Keratinocyte (primary cell): ENCODE data around the gene SMPD1. TPM values are rescaled to one million over a fixed set of nuclear protein-coding genes. Genes with fewer than 3 reads are reported as not detected.

Experiments used
- DNase-seq: peaks from one replicate; pipeline ENCODE4 v3.0.0-alpha.2; 2011; ENCODE audit warnings: low read depth, missing footprints, low spot score
- FAIRE-seq: peaks from 2 replicates; lab custom pipeline; 2011; peaks lifted over from hg19 to GRCh38; lab: Jason Lieb, UNC
- H2AFZ ChIP-seq: 2 replicates; pipeline ENCODE4 v1.6.0; 2012; ENCODE audit warnings: low read length, control low read depth, inconsistent platforms; ENCODE audit not compliant: control insufficient read depth
- H3K27ac ChIP-seq: 2 replicates; pipeline ENCODE4 v1.5.1; 2011; ENCODE audit warnings: low read length; ENCODE audit not compliant: control insufficient read depth, insufficient read depth
- H3K27me3 ChIP-seq: 3 replicates; pipeline ENCODE4 v1.6.0; 2011; ENCODE audit warnings: low read length; ENCODE audit not compliant: control insufficient read depth, insufficient read depth; ENCODE audit errors: extremely low read depth
- H3K36me3 ChIP-seq, 2 experiments: 2 replicates in 1 of 2; 3 replicates in 1 of 2; pipeline ENCODE4 v1.5.1; 2011; ENCODE audit warnings: low read length in 2 of 2, mild to moderate bottlenecking in 1 of 2; ENCODE audit not compliant: control insufficient read depth in 2 of 2, insufficient read depth in 2 of 2; ENCODE audit errors: extremely low read depth in 1 of 2
- H3K4me1 ChIP-seq: 3 replicates; pipeline ENCODE4 v1.5.1; 2011; ENCODE audit warnings: low read length; ENCODE audit not compliant: control insufficient read depth, insufficient read depth; ENCODE audit errors: extremely low read depth
- H3K4me2 ChIP-seq: 3 replicates; pipeline ENCODE4 v1.6.0; 2011; ENCODE audit warnings: low read depth, low read length; ENCODE audit not compliant: control insufficient read depth, insufficient read depth; ENCODE audit errors: extremely low read depth
- H3K4me3 ChIP-seq, 3 experiments: fragments of 200-600 bp in 1 of 3; sonication (generic) in 1 of 3; 2 replicates in 2 of 3; 3 replicates in 1 of 3; pipeline ENCODE4 v1.5.1; 2011 to 2016; ENCODE audit warnings: low read length in 3 of 3, mild to moderate bottlenecking in 3 of 3, control low read depth in 2 of 3, inconsistent platforms in 1 of 3, low read depth in 1 of 3, mixed read lengths in 1 of 3, mixed run types in 1 of 3, moderate library complexity in 1 of 3; ENCODE audit not compliant: control insufficient read depth in 2 of 3, insufficient read depth in 2 of 3; ENCODE audit errors: extremely low read depth in 1 of 3
- H3K79me2 ChIP-seq: 2 replicates; pipeline ENCODE4 v1.6.0; 2012; ENCODE audit warnings: low read length; ENCODE audit not compliant: control insufficient read depth, insufficient read depth
- H3K9ac ChIP-seq: 3 replicates; pipeline ENCODE4 v1.6.0; 2011; ENCODE audit warnings: low read length; ENCODE audit not compliant: control insufficient read depth, insufficient read depth; ENCODE audit errors: extremely low read depth
- H3K9me1 ChIP-seq: 3 replicates; pipeline ENCODE4 v1.6.0; 2011; ENCODE audit warnings: low read length; ENCODE audit not compliant: control insufficient read depth, insufficient read depth; ENCODE audit errors: extremely low read depth
- H3K9me3 ChIP-seq: 2 replicates; pipeline ENCODE4 v1.5.1; 2012; ENCODE audit warnings: low read depth, low read length; ENCODE audit not compliant: control insufficient read depth
- H4K20me1 ChIP-seq: 3 replicates; pipeline ENCODE4 v1.6.0; 2011; ENCODE audit warnings: low read length; ENCODE audit not compliant: control insufficient read depth, insufficient read depth; ENCODE audit errors: extremely low read depth
- CTCF ChIP-seq, 3 experiments: IDR thresholded peaks in 1 of 3; conservative IDR thresholded peaks in 1 of 3; optimal IDR thresholded peaks in 1 of 3; 2 replicates in 2 of 3; 3 replicates in 1 of 3; pipeline versions ENCODE3 to v1.5.1; 2011; ENCODE audit warnings: low read length in 3 of 3, mild to moderate bottlenecking in 3 of 3, moderate library complexity in 2 of 3, control low read depth in 1 of 3, inconsistent platforms in 1 of 3; ENCODE audit not compliant: insufficient read depth in 2 of 3; ENCODE audit errors: extremely low read depth in 1 of 3
- EZH2 ChIP-seq: IDR thresholded peaks from one replicate; pipeline ENCODE4 v1.6.1; 2012; ENCODE audit warnings: inconsistent platforms, mild to moderate bottlenecking, low read length, moderate library complexity
- dilution Hi-C: fragments of 300-500 bp; cut with MboI; formaldehyde crosslinking; loops from one replicate; pipeline ENCODE4 v1.7.0; 2020; ENCODE audit warnings: low sequenced_read_pairs; ENCODE audit not compliant: extremely low pct_ligation_motif_present
- polyA plus RNA-seq, 5 experiments: library from polyadenylated mRNA; depleted of rRNA in 3 of 5; stranded (reverse) in 3 of 5; stranded (forward) in 1 of 5; unstranded in 1 of 5; fragments of >200 nt; gene quantifications; 1 replicate in 1 of 5; 2 replicates in 3 of 5; 3 replicates in 1 of 5; pipeline versions ENCODE4 v1.2.1 to v1.2.3, GENCODE V29; 2011 to 2012; ENCODE audit warnings: missing spikeins in 2 of 5, low read depth in 1 of 5, low replicate concordance in 1 of 5

Gene SMPD1
- polyA plus RNA-seq, 1 donor (not counting 4 experiments of a cell fraction or from before 2014, with no cell fraction given) = 8.0 TPM

DNA sequence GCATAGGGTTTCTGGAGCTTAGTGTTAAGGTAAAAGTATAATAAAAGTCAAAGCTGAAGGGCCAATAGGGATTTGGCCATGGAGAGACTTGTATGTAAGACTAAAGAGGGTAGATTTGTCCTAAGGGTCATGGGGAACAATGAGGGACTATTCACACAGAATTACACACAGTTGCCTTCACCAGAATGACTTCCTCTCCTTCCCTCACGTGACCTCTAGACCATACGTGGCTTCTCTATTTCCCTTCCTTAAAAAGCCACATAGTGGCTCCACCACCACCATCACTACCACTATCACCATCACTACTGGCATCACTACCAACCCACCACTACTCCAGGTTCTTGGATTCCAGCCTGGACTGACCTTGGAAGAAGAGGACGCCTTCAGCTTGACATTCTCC is 47.7 kb downstream of the SMPD1 start:
- no peak for FAIRE-seq

GRCh38 chr11:6438979-6439571 is 48.8 kb downstream of the SMPD1 start:
- Histone ChIP-seq H3K9ac (no peak overlapping the region), H3K9me1 (no peaks in the 10 kb centered on the region), H3K79me2 (no peaks in the 10 kb centered on the region), H2AFZ (no peak overlapping the region), H3K36me3 (no peaks in the 10 kb centered on the region), H3K9me3 (no peaks in the 10 kb centered on the region), H3K27ac (no peak overlapping the region), H3K4me2 (no peak overlapping the region), H3K27me3 (no peaks in the 10 kb centered on the region), H4K20me1 (no peaks in the 10 kb centered on the region), H3K4me1 (no peaks in the 10 kb centered on the region), H3K4me3 (no peak overlapping the region)
- dilution Hi-C loops = no loop called here
- TF ChIP-seq CTCF (optimal IDR thresholded peaks at IDR 0.05 in 1 of 3, IDR thresholded peaks at IDR 0.05 in 1 of 3, conservative IDR thresholded peaks at IDR 0.05 in 1 of 3; ENCODE audit: extremely low read depth in 1 of 3, insufficient read depth in 2 of 3, low read length in 3 of 3) (peak; percentile 83 to 89 (median 85)), EZH2 (no peak)
- DNase-seq (no peak), FAIRE-seq (peak; percentile 86)

More for the DNA sequence above, 47.7 kb downstream of the SMPD1 start:
- DNase-seq = no peak
- no peaks in the 10 kb centered on the region for H3K36me3 ChIP-seq
- no peaks in the 10 kb centered on the region for H3K9me1 ChIP-seq
- H3K4me2 ChIP-seq = no peak overlapping the region
- H3K27me3 ChIP-seq = no peaks in the 10 kb centered on the region
- H3K4me3 ChIP-seq = no peak overlapping the region
- no peak overlapping the region for H3K27ac ChIP-seq
- H2AFZ ChIP-seq = no peak overlapping the region
- no peak for TF ChIP-seq CTCF (optimal IDR thresholded peaks at IDR 0.05 in 1 of 3, IDR thresholded peaks at IDR 0.05 in 1 of 3, conservative IDR thresholded peaks at IDR 0.05 in 1 of 3; ENCODE audit: extremely low read depth in 1 of 3, insufficient read depth in 2 of 3, low read length in 3 of 3)
- TF ChIP-seq EZH2 = no peak
- no peaks in the 10 kb centered on the region for H3K4me1 ChIP-seq
- dilution Hi-C loops = no loop called here
- no peaks in the 10 kb centered on the region for H3K9me3 ChIP-seq
- no peak overlapping the region for H3K9ac ChIP-seq
- no peaks in the 10 kb centered on the region for H4K20me1 ChIP-seq
- H3K79me2 ChIP-seq = no peaks in the 10 kb centered on the region
